GM23338 (cell line): ENCODE results near the gene C5orf24. TPM values are rescaled to one million over a fixed set of nuclear protein-coding genes. Genes with fewer than 3 reads are reported as not detected.

Experiments
- ETS1 ChIP-seq: IDR thresholded peaks from 2 replicates; pipeline ENCODE4 v1.6.1; 2016; ENCODE audit warnings: antibody characterized with exemption
- REST ChIP-seq: IDR thresholded peaks from one replicate; pipeline ENCODE4 v1.6.1; 2018; ENCODE audit warnings: antibody characterized with exemption; ENCODE audit not compliant: unreplicated experiment
- polyA plus RNA-seq: library from polyadenylated mRNA; unstranded; fragments of >200 nt; fragmentation: Nextera tagmentation; extraction: Ambion mirVana; gene quantifications from 2 replicates; pipeline ENCODE4 v1.2.1, GENCODE V29; 2016
- total RNA-seq: library from RNA; depleted of rRNA; stranded (reverse); fragments of >200 nt; shearing (Covaris generic); gene quantifications from 2 replicates; pipeline ENCODE4 v1.2.3, GENCODE V29; 2014; rRNA removed

Gene C5orf24
- total and polyA plus RNA-seq, 2 experiments from 2014 or later = 14.6 to 21.1 TPM

- no peak for TF ChIP-seq ETS1
- TF ChIP-seq REST = no peak
These were observed 61.0 kb downstream of the C5orf24 start (continued) for GRCh38 chr5:134906811-134907210.

Other genes with a start within 250 kb of the C5orf24 start
- 11.9 and 30.3 TPM in 2 replicates for gene SAR1B, start 213.1 kb upstream of the C5orf24 start, total RNA-seq
- 26.1 and 26.8 TPM in 2 replicates for gene SAR1B, start 213.1 kb upstream of the C5orf24 start, polyA plus RNA-seq
- 36.5 and 37.4 TPM in 2 replicates for gene SEC24A, start 197.2 kb upstream of the C5orf24 start, total RNA-seq
- gene SEC24A, start 197.2 kb upstream of the C5orf24 start, polyA plus RNA-seq = 8.1 and 9.0 TPM in 2 replicates
- gene CAMLG, start 107.4 kb upstream of the C5orf24 start, total RNA-seq = 34.0 and 34.4 TPM in 2 replicates
- gene CAMLG, start 107.4 kb upstream of the C5orf24 start, polyA plus RNA-seq = 75.0 and 85.6 TPM in 2 replicates
- gene DDX46, start 87.2 kb upstream of the C5orf24 start, total RNA-seq = 69.0 and 85.6 TPM in 2 replicates
- gene DDX46, start 87.2 kb upstream of the C5orf24 start, polyA plus RNA-seq = 78.5 and 91.4 TPM in 2 replicates
- 24.4 and 30.7 TPM in 2 replicates for gene TXNDC15, start 28.4 kb downstream of the C5orf24 start, total RNA-seq
- 26.5 and 28.5 TPM in 2 replicates for gene TXNDC15, start 28.4 kb downstream of the C5orf24 start, polyA plus RNA-seq
- 8.3 and 8.7 TPM in 2 replicates for gene PCBD2, start 59.2 kb downstream of the C5orf24 start, total RNA-seq
- 16.0 and 18.8 TPM in 2 replicates for gene PCBD2, start 59.2 kb downstream of the C5orf24 start, polyA plus RNA-seq
- 0.74 TPM in 1 of 2 replicates, not detected in the other for gene CATSPER3, start 121.9 kb downstream of the C5orf24 start, total RNA-seq
- 0.19 and 0.37 TPM in 2 replicates for gene CATSPER3, start 121.9 kb downstream of the C5orf24 start, polyA plus RNA-seq
- gene PITX1, start 188.3 kb downstream of the C5orf24 start, total RNA-seq = not detected in 2 replicates
- not detected in 2 replicates for gene PITX1, start 188.3 kb downstream of the C5orf24 start, polyA plus RNA-seq